Activated CD4-positive, alpha-beta memory T cell treated with anti-CD3 and anti-CD28 coated beads, Interleukin-2, amount 10 ng/mL, durations not matched to agents 7 days and 5 days (primary cell): ENCODE data around the gene OR8U1. TPM values are rescaled to one million over a fixed set of nuclear protein-coding genes. Genes with fewer than 3 reads are reported as not detected.

ENCODE experiments used
- total RNA-seq, 2 experiments: library from RNA; stranded (reverse); gene quantifications; one replicate each; pipeline ENCODE4 v1.2.3, GENCODE V29; 2021

Gene OR8U1
- total RNA-seq, 2 experiments from 2014 or later = not detected

Other genes with a start within 250 kb of the OR8U1 start
- not detected for gene OR8J3, start 235.4 kb upstream of the OR8U1 start, total RNA-seq
- gene OR8K5, start 215.3 kb upstream of the OR8U1 start, total RNA-seq = not detected
- not detected for gene OR5J2, start 199.0 kb upstream of the OR8U1 start, total RNA-seq
- gene OR5T2, start 141.4 kb upstream of the OR8U1 start, total RNA-seq = not detected
- not detected for gene OR5T3, start 123.4 kb upstream of the OR8U1 start, total RNA-seq
- not detected for gene OR5T1, start 101.5 kb upstream of the OR8U1 start, total RNA-seq
- gene OR8H1, start 83.4 kb upstream of the OR8U1 start, total RNA-seq = not detected
- not detected for gene OR8K3, start 60.5 kb upstream of the OR8U1 start, total RNA-seq
- not detected for gene OR8K1, start 29.6 kb upstream of the OR8U1 start, total RNA-seq
- not detected for gene OR8J1, start 21.3 kb upstream of the OR8U1 start, total RNA-seq
- gene OR5AL1, start 37.1 kb downstream of the OR8U1 start, total RNA-seq = not detected
- gene OR5M3, start 97.7 kb downstream of the OR8U1 start, total RNA-seq = not detected
- gene OR5M8, start 115.7 kb downstream of the OR8U1 start, total RNA-seq = not detected
- not detected for gene OR5M11, start 167.6 kb downstream of the OR8U1 start, total RNA-seq
- not detected for gene OR5M10, start 202.1 kb downstream of the OR8U1 start, total RNA-seq
- not detected for gene OR5M1, start 239.2 kb downstream of the OR8U1 start, total RNA-seq